DOHH2 (cell line): Measurements from ENCODE around the gene BDH1.

Experiments
- H3F3A ChIP-seq: fragments of 200-600 bp; sonication (generic), shearing (Covaris generic); 2 replicates; pipeline ENCODE4 v1.6.0; 2016; ENCODE audit warnings: antibody characterized with exemption, mild to moderate bottlenecking; ENCODE audit not compliant: control insufficient read depth, insufficient read depth
- H3K27ac ChIP-seq: fragments of 200-600 bp; sonication (generic); 2 replicates; pipeline ENCODE4 v1.5.1; 2014; ENCODE audit warnings: low read depth, mild to moderate bottlenecking, low read length, moderate library complexity
- H3K27me3 ChIP-seq: fragments of 200-600 bp; sonication (generic); 2 replicates; pipeline ENCODE4 v1.6.1; 2014; ENCODE audit warnings: mild to moderate bottlenecking, low read length, mixed read lengths; ENCODE audit not compliant: control insufficient read depth
- H3K36me3 ChIP-seq: fragments of 200-600 bp; sonication (generic); 2 replicates; pipeline ENCODE4 v1.6.1; 2014; ENCODE audit warnings: mild to moderate bottlenecking, low read length, moderate library complexity, mixed read lengths; ENCODE audit not compliant: control insufficient read depth
- H3K4me1 ChIP-seq: fragments of 200-600 bp; sonication (generic); 2 replicates; pipeline ENCODE4 v1.6.1; 2014; ENCODE audit warnings: mild to moderate bottlenecking, low read length, mixed read lengths; ENCODE audit not compliant: control insufficient read depth
- H3K4me2 ChIP-seq: fragments of 200-600 bp; sonication (generic); 2 replicates; pipeline ENCODE4 v1.6.0; 2014; ENCODE audit warnings: mild to moderate bottlenecking, low read length, moderate library complexity
- H3K4me3 ChIP-seq: fragments of 200-600 bp; sonication (generic); 2 replicates; pipeline ENCODE4 v1.5.1; 2014; ENCODE audit warnings: mild to moderate bottlenecking, low read length, mixed read lengths
- H3K79me2 ChIP-seq: fragments of 200-600 bp; sonication (generic); 2 replicates; pipeline ENCODE4 v1.6.1; 2014; ENCODE audit warnings: mild to moderate bottlenecking, low read length, mixed read lengths; ENCODE audit not compliant: control insufficient read depth
- H3K9me2 ChIP-seq: fragments of 200-600 bp; sonication (generic); replicated peaks from 2 replicates; pipeline ENCODE4 v1.6.1; 2014; ENCODE audit warnings: mild to moderate bottlenecking, low read length, mixed read lengths; ENCODE audit not compliant: control insufficient read depth
- H3K9me3 ChIP-seq: fragments of 200-600 bp; sonication (generic); 2 replicates; pipeline ENCODE4 v1.6.1; 2014; ENCODE audit warnings: antibody characterized with exemption, low read length, mixed read lengths; ENCODE audit not compliant: control insufficient read depth, insufficient read depth
- H4K20me1 ChIP-seq: fragments of 200-600 bp; sonication (generic); 2 replicates; pipeline ENCODE4 v1.6.0; 2014; ENCODE audit warnings: low read depth, mild to moderate bottlenecking, antibody characterized with exemption, low read length, moderate library complexity; ENCODE audit not compliant: control insufficient read depth, insufficient read depth
- EZH2phosphoT487 ChIP-seq: fragments of 200-600 bp; sonication (generic); IDR thresholded peaks from 2 replicates; pipeline ENCODE4 v1.6.1; 2017; ENCODE audit warnings: borderline replicate concordance, mild to moderate bottlenecking, antibody characterized with exemption, low read length, moderate library complexity, mixed read lengths
- TF ChIP-seq, protein P1 (sequence below): fragments of 200-600 bp; sonication (generic); IDR thresholded peaks from one replicate; pipeline ENCODE4 v1.5.1; 2014; ENCODE audit warnings: antibody characterized with exemption, mild to moderate bottlenecking, low read depth, low read length; ENCODE audit not compliant: poor library complexity, severe bottlenecking

The BDH1 gene

DNA sequence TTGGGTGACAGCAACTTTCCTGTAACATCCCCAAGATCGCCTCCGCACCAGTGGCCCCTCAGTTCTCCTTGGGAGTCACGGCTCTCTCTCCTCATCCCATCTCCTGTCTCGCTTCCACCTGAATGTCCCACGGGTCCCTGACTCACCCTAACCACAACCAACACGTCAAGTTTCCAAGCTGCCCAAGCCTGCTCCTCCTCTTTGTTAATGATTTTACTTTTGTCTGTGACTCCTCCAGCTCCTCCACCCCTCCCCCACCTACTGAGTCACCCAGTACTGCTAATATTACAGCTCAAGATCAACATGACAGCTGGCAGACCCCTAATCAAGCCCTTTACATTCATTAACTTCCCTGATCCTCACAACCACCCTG lies 39.3 kb downstream of the BDH1 start:
- no peaks in the 10 kb centered on the region for H3K79me2 ChIP-seq
- no peaks in the 10 kb centered on the region for H4K20me1 ChIP-seq
- H3K9me3 ChIP-seq: peaks cover 10% of the 10 kb centered on the region; the same call in 1 of the 2 replicates
- TF ChIP-seq, protein P1, sequence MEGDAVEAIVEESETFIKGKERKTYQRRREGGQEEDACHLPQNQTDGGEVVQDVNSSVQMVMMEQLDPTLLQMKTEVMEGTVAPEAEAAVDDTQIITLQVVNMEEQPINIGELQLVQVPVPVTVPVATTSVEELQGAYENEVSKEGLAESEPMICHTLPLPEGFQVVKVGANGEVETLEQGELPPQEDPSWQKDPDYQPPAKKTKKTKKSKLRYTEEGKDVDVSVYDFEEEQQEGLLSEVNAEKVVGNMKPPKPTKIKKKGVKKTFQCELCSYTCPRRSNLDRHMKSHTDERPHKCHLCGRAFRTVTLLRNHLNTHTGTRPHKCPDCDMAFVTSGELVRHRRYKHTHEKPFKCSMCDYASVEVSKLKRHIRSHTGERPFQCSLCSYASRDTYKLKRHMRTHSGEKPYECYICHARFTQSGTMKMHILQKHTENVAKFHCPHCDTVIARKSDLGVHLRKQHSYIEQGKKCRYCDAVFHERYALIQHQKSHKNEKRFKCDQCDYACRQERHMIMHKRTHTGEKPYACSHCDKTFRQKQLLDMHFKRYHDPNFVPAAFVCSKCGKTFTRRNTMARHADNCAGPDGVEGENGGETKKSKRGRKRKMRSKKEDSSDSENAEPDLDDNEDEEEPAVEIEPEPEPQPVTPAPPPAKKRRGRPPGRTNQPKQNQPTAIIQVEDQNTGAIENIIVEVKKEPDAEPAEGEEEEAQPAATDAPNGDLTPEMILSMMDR: no peak
- peaks cover 22% of the 10 kb centered on the region for H3K4me1 ChIP-seq
- H3K27ac ChIP-seq: peak overlapping the region; percentile 57
- no peaks in the 10 kb centered on the region for H3K27me3 ChIP-seq
- H3K4me2 ChIP-seq: peak overlapping the region; percentile 44; the same call in 1 of the 2 replicates
- no peak overlapping the region for H3K4me3 ChIP-seq
- peaks cover 81% of the 10 kb centered on the region for H3K36me3 ChIP-seq
- peaks cover 8% of the 10 kb centered on the region for H3F3A ChIP-seq
- no peaks in the 10 kb centered on the region for H3K9me2 ChIP-seq

DNA sequence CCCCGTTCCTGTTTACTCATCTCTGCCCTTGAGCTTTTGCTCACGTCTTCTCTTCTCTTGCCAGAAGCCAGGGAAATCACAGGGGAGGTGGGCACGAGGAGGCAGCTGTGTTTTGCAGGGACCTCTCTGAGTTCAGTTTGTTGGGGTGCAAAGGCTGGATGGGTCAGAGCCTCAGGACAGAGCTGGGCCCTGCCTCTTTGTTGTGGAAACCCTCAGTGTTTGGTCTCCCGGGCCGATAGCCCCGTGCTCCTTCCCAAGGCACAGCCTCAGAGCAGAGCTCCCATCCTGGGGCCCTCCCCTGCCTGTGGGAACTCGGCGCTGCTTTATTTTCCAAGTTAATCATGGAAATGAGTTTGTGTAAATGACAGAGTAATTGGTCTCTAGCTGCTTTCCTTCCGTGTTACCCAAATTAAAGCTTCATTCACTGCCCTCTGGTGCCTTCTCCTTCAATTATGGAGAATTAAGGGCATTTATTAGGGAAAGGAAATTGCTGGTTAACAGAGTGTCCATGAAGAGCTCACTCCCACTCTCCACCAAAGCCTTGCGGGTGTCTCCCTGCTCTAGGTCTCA lies 40.9 kb downstream of the BDH1 start:
- TF ChIP-seq, protein P1: no peak
- no peak for TF ChIP-seq EZH2phosphoT487
- Histone ChIP-seq H3K4me1 (peaks cover 28% of the 10 kb centered on the region), H3K4me3 (no peak overlapping the region), H3K36me3 (peaks cover 67% of the 10 kb centered on the region), H3K27me3 (no peaks in the 10 kb centered on the region), H3K9me3 (peaks cover 9% of the 10 kb centered on the region; the same call in 1 of the 2 replicates), H3F3A (peaks cover 8% of the 10 kb centered on the region), H3K9me2 (no peaks in the 10 kb centered on the region), H3K79me2 (no peaks in the 10 kb centered on the region), H3K4me2 (no peak overlapping the region), H4K20me1 (no peaks in the 10 kb centered on the region), H3K27ac (no peak overlapping the region)

GRCh38 chr3:197513953-197514785 lies 41.6 kb downstream of the BDH1 start:
- Histone ChIP-seq H3K27me3 (no peaks in the 10 kb centered on the region), H3K27ac (no peak overlapping the region), H3K4me3 (no peak overlapping the region), H3K36me3 (peaks cover 65% of the 10 kb centered on the region), H3K9me2 (no peaks in the 10 kb centered on the region), H3K9me3 (peaks cover 5% of the 10 kb centered on the region; the same call in 1 of the 2 replicates), H3K4me1 (peaks cover 29% of the 10 kb centered on the region), H3K79me2 (no peaks in the 10 kb centered on the region), H3K4me2 (no peak overlapping the region), H4K20me1 (no peaks in the 10 kb centered on the region), H3F3A (peaks cover 8% of the 10 kb centered on the region)
- TF ChIP-seq, protein P1: no peak
- no peak for TF ChIP-seq EZH2phosphoT487
